GM20431 (cell line): ENCODE measurements around the gene DCC.

ENCODE experiments used
- in situ Hi-C: fragments of 300-500 bp; cut with MseI, MboI; formaldehyde crosslinking; loops from one replicate; pipeline ENCODE4 v1.15.0; 2020; ENCODE audit warnings: low sequenced_read_pairs; ENCODE audit not compliant: unreplicated experiment

The DCC gene

DNA sequence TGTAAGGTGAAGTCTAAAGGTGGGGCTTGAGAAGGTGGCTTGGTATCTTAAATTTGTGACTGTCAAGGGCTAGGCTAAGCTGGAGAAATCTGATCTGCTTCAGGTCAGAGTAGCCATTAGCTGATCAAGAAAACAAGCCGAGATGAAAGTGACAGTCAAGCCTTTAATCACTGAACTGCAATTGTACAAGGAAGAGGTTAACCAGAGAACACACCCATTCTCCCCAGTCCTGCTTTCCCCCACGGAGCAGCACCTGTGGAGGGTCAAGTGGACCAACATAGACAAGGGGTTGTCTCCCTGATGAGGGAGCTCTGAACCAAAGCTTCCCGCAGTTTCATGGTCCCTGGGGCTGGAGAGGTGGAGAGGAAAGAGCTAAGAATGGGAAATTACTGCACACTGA is 901.2 kb downstream of the DCC start:
- in situ Hi-C loops, result no loop called here

GRCh38 chr18:53253789-53254188 is 913.8 kb downstream of the DCC start:
- in situ Hi-C loops, result no loop called here

DNA sequence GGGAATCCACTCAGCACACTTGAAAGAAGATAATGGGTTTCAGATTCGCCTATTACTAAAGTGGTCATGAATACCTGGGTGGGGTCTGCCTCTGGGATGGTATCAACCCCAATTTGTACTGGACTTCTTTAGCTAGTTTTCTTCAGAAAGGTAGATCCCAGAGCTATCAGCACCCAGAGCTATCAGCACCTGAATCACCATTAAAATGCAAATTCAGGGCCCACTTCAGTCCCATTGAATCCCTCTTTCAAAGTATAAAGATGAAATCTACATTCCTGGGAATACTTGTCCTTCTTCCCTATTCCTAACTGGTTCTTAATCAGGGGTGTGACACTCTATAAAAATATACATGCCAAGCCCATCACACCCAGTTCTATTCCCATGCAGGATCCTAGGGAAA is 914.3 kb downstream of the DCC start:
- in situ Hi-C loops, result no loop called here

DNA sequence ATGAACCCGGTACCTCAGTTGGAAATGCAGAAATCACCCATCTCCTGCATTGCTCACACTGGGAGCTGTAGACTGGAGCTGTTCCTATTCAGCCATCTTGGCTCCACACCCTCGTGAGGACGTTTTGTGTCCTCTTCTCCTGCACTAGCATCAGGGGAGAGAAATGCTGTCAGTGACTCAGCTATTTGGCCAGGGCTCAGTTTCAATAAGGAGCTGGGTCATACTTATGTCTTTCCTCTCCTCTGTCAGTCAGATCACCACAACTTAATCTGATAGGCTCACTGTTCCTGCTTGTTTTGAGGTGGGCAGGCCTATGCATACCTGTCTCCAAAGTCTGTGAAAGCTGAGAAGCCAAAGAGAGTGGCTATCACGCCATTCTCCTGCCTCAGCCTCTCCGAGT is 921.2 kb downstream of the DCC start:
- in situ Hi-C loops, result no loop called here

DNA sequence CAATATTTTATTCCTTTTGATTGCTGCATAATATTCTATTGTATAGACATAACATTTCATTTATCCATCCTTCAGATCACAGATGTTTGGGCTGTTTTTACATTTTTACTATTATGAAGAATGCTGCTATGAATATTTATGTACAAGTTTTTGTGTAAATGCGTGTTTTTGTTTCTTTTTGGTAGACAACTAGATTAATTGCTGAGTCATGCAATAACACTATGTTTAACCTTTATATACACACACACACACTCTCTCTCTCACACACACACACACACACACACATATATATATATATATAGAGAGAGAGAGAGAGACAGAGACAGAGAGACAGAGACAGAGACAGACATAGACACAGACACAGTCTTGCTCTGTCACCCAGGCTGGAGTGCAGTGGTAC is 926.9 kb downstream of the DCC start:
- in situ Hi-C loops, result no loop called here

GRCh38 chr18:53268455-53268854 is 928.5 kb downstream of the DCC start:
- in situ Hi-C loops, result no loop called here

- in situ Hi-C loops, result no loop called here
Observed at GRCh38 chr18:53281406-53281805, 941.4 kb downstream of the DCC start.

DNA sequence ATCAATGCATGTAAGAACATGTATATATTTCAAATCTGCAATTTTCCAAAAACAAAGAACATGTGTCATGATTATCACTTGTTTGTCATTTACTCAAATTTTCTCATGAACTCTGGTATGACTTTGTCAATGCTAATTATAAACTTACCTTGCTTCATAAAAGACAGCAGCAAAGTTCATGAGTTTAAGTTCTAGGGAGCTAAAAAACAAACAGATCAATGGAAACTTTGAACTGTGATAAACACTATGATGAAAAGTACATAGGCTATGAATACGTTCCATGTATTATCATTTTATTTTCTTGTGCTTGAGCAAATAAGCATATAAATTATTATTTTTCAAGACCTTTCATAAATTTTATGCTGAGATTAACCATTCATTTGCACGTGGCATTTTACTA is 943.7 kb downstream of the DCC start:
- in situ Hi-C loops, result no loop called here

DNA sequence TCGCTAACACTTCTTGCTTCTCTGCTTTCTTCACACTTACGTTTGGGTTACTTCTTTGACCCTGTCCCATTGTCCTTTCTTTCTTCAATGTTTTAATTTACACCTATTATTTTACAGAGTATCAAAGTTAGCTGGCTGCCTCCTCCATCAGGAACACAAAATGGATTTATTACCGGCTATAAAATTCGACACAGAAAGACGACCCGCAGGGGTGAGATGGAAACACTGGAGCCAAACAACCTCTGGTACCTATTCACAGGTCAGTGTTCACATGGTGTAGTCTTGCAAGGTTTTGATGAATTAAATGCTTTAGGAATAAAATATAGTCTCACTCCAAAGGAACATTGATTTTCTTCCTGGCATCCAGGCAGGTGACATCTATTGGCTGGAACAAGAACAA is 965.5 kb downstream of the DCC start:
- in situ Hi-C loops, result no loop called here

DNA sequence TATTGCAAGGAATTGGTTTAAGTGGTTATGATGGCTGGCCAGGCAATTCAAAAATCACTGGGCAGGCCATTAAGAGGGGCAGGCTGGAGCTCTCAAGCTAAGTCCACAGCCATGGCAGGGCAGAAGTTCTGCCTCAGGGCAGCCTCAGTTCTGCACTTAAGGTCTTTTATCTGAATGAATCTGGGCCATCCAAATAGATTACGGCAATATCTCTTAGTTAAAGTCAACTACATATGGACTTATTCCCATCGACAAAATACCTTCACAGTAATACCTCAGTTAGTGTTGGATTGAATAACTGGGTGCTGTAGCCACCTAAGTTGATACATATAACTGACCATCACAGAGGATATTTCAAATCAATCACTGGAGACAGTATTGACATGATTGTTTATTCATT is 979.6 kb downstream of the DCC start:
- in situ Hi-C loops, result no loop called here

GRCh38 chr18:53322163-53322562 is 982.2 kb downstream of the DCC start:
- in situ Hi-C loops, result no loop called here

GRCh38 chr18:53324353-53324752 is 984.4 kb downstream of the DCC start:
- in situ Hi-C loops, result no loop called here

- in situ Hi-C loops, result no loop called here
Observed at GRCh38 chr18:53360501-53361443, 1020.8 kb downstream of the DCC start.

- in situ Hi-C loops, result no loop called here
Observed at GRCh38 chr18:53375621-53376020, 1035.6 kb downstream of the DCC start.

- in situ Hi-C loops, result no loop called here
Observed at GRCh38 chr18:53380063-53380639, 1040.2 kb downstream of the DCC start.

GRCh38 chr18:53382870-53383269 is 1042.9 kb downstream of the DCC start:
- in situ Hi-C loops, result no loop called here

DNA sequence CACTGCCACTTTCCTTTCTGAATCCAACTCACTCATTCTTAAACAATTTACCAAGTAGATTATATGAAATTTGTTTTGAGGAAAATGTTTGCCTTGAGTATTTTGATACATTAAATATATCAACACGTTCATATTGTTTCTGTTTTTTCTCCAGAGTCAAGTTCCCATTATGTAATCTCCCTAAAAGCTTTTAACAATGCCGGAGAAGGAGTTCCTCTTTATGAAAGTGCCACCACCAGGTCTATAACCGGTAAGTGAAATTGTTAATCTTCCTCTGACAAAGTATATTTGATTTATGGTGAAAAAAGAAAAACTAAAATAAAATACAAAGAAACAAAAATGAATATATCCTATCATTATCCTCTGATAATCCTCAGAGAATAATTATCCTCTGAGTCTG is 1045.9 kb downstream of the DCC start:
- in situ Hi-C loops, result no loop called here

DNA sequence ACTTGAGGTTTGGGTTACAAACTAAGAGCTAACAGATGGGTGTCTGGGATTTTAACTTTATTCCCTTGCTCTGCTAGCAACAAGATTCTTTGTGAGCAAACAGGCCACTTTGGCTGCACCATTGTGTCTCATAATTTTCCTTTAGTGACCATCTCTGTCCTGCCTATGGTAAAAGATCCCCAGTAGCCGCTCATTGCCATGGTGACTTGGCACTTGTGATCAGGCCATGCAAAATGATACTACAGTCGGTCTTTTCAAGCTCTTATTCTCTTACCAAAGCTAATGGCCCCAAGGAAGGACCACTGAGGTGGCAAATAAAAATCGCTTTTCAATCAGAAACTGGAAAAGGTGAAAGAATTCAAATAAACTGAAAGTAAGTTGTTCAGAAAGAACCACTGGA is 1047.6 kb downstream of the DCC start:
- in situ Hi-C loops, result no loop called here

DNA sequence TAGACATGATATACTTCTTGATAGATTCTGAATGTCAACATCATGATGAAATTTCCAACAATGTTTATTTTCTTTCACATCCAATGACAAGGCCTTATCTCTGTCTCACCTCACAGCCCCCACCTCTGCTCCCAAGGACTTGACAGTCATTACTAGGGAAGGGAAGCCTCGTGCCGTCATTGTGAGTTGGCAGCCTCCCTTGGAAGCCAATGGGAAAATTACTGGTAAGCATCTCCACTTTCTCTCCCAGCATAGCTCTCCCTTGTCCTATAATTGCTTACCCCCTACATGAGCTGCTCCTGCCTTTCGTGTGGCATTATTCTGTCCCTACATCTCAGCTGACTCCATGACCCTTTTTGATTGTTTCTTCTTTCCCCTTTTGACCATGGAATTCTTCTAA is 1062.7 kb downstream of the DCC start:
- in situ Hi-C loops, result no loop called here

DNA sequence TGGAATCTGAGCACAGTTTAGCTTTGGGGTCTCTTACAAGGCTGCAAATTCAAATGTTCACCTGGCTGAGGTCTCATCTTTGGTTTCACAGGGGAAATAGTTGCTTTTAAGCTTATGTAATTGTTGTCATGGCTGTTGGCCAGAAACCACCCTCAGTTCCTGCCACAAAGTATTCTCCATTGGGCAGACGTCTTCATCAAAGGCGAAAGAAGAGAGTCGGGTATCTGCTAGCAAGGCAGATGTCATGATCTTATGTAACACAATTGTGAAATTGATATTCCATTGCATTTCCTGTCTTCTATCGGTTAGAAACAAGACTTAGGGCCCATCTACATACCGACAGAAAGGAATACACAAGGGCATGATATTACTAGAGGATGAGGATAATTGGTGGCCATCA is 1068.3 kb downstream of the DCC start:
- in situ Hi-C loops, result no loop called here

DNA sequence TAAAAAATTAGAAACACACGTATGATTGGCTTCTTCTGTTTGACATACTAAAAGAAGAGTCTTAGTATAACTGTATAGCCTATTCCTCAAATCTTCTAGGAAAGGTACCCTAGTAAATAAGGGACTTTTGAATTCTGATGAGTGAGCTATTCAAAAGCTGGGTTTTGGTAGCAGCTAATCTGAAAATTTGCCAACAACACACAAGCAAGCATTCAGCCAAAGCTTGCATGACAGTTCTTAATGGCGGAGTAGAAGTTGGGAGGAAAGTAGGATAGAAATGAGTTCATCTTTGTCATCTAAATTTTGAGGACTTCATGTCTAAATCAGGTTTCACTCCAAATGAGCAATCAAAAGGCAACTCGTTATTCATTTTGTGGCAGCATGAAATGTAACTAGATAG is 1071.5 kb downstream of the DCC start:
- in situ Hi-C loops, result no loop called here

GRCh38 chr18:53417003-53417402 is 1077.0 kb downstream of the DCC start:
- in situ Hi-C loops, result no loop called here
